AML-193 (cell line): ENCODE measurements around the gene KLHL25.

Source experiments
- DNase-seq, 2 experiments: peaks; one replicate each; lab custom pipeline; 2025; lab: John Stamatoyannopoulos, UW

Gene KLHL25

DNA sequence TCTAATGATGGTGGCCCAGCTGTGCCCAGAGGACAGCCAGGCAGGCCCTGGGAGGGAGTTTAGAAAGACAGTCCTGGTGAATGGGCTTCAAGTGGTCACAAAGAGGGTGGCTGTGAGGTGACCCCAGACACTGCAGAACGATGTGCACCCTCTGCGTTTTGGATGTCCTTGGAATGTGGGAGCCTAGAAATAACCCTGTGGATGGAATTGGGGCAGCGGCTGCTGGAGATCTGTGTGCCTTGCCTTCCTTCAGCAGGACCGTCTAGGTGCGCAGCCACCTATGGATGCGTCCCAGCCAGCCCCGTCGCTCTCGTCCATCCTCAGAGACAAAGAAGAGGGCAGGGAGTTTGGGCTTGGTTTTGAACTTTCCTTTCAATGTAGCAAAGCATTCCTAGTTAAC is 46.5 kb downstream of the KLHL25 start:
- DNase-seq = no peak

DNA sequence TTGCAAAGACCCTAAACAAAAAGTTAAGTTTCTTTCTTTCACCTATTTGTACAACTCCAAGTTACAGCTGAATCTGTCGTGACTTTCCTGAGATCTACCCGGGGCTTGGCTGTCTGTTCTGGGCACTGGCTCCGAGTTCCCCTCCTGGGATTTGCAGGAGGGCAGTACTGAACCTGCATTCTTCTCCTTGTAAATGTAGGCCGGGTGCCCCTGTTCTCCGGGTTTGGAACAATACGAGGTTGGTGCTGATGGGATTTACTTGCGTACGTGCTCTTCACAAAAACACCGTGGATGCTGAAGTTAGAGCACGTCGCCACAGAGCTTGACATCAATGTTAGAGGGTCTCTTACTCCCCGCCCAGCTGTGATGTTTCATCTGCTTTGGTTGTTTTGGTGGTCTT is 48.1 kb downstream of the KLHL25 start:
- no peak for DNase-seq

DNA sequence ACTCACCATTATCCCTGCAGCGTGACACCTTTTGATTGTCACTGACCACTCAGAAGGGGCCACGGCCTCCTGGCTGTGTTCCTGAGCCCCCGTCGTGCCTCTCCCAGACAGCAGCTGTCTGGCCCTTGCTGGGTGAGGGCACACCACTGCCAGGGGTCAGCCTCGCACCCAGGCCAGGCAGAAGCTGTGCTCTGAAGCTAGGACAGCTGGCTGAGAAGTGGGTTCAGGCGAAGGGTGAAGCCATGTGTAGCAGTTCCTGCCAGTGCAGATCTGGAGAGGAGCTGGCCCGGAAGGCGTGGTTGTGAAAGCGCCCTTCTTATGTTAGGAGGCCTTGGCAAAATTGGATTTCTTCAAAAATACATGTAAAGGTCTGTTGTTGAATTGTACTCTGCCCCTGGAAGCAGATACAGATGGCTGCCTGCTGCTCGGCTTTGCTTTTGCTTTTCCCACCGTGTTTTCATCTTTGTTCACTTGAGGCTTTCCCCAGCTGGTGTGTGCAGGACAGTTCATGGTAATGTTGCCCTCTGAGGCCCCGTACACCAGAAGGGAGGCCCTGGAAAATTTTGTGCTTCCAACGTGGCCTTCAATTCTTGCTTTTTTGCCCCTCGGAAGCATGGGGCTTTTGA is 49.1 kb downstream of the KLHL25 start:
- no peak for DNase-seq

DNA sequence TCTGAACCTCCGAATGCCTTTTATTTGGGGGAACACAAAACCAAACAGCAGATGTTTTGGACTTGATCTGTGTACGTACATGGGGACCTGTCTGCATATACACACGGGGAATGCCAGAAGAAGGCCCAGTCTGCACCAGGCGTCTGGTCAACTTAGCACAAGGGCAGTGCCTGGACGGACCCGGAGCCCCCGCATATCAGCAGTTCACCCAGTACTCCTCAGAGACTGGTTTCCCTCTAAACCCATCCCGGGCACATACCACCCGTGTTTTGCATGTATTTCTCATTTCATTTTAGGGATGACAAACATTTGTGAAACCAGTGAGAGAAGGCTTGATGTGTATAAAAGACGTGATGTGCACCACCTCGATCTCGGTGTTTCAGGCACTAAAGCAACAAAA is 49.7 kb downstream of the KLHL25 start:
- no peak for DNase-seq

DNA sequence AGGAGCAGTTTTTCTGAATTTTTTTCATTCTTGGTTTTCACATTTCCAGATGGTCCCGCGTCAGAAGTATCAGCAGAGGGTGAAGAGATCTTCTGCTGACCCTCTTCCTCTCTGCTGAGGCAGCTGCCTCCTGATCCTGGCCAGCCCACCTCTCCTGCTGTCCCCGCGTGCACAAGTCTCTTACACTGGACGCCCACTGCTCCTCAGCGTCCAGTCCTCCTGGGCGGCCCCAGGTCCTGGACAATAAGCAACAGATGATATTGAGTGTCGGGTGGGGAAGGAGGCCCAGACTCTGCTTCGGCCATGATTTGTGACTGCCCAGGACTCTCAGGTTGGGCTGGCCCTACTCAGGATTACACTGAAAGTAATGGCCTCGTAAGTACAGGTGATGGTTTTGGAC is 50.1 kb downstream of the KLHL25 start:
- DNase-seq = no peak

DNA sequence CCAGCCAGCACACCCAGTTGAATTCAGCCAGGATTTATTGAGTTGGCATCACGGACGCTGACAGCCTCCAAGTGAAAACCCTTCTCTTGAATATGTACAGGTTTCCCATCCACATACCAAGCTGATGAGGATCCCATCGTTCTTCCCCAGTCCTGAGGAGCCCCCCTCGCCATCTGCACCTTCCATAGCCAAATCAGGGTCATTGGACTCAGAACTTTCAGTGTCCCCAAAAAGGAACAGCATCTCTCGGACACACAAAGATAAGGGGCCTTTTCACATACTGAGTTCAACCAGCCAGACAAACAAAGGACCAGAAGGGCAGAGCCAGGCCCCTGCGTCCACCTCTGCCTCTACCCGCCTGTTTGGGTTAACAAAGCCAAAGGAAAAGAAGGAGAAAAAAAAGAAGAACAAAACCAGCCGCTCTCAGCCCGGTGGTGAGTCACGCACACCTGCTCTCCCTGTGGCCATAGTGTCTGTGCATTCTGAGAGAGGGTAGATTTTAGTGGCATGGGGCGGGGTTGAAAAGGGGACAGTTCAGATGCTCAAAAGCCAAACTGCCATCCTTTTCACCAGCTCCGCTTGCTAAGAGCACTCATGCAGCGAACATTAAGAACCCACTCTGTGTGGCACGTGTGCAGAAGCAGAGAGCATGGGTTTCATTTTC is 51.2 kb downstream of the KLHL25 start:
- no peak for DNase-seq

GRCh38 chr15:85742186-85742821 is 52.4 kb downstream of the KLHL25 start:
- no peak for DNase-seq

DNA sequence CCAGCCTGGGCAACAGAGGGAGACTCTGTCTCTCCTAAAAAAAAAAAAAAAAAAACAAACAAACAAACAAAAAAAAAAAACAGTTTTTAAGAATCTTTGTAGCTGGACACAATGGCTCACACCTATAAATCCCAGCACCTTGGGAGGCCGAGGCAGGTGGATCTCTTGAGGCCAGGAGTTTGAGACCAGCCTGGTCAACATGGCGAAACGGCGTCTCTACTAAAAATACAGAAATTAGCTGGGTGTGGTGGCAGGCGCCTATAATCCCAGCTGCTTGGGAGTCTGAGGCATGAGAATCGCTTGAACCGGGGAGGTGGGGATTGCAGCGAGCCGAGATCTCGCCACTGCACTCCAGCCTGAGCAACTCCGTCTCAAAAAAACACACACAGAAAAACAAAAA is 53.1 kb downstream of the KLHL25 start:
- no peak for DNase-seq

DNA sequence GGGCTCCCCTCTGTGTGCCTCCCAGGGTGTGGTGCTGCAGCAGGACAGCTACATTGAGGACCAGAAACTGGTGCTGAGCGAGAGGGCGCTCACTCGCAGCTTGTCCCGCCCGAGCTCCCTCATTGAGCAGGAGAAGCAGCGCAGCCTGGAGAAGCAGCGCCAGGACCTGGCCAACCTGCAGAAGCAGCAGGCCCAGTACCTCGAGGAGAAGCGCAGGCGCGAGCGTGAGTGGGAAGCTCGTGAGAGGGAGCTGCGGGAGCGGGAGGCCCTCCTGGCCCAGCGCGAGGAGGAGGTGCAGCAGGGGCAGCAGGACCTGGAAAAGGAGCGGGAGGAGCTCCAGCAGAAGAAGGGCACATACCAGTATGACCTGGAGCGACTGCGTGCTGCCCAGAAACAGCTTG is 53.7 kb downstream of the KLHL25 start:
- no peak for DNase-seq

- DNase-seq = no peak
These were observed 57.7 kb downstream of the KLHL25 start for GRCh38 chr15:85737061-85737460.

DNA sequence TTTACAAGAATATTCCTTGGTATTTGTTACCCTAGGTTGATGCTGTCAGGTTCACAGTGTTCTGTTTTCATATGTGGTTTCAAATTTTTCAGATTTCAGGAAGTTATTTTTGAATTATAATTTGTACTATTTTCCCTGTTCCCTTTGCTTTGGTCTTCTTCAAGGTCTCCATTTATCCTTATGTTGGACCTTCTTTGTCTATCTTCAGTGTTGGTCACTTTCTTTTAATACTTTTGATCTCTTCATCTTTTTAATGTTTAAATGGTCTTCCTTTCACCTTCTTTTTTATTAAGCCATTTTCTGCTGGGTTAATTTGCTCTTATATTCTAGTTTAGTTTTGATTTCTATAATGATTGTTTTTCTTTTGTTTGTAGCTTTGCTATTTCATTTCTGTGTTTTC is 61.3 kb downstream of the KLHL25 start:
- DNase-seq = no peak

- DNase-seq = peak; percentile 42 to 65
These were observed 64.5 kb downstream of the KLHL25 start for GRCh38 chr15:85730001-85730820.

GRCh38 chr15:85727068-85727467 is 67.7 kb downstream of the KLHL25 start:
- DNase-seq = no peak

- no peak for DNase-seq
These were observed 68.3 kb downstream of the KLHL25 start for GRCh38 chr15:85726454-85726853.

- no peak for DNase-seq
These were observed 69.2 kb downstream of the KLHL25 start for GRCh38 chr15:85725564-85725963.

DNA sequence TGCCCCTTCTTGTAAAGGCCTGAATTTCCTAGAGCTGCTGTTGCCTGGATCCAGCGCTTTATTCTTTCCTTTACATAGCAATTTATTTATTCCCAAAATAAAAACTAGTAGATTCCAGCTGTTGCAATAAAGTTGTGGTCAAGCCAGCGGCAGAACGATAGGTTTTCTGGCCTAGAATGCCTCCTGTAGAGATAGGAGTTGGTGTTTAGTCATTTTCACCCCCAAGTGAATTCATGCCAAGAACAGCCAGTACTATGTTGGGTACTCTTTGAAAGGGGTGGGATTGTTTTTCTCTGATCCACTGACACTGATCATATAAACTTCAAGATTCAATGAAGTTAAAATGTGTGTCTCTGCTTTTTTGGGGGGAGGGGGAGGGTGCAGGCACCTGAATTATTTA is 69.7 kb downstream of the KLHL25 start:
- DNase-seq = no peak

DNA sequence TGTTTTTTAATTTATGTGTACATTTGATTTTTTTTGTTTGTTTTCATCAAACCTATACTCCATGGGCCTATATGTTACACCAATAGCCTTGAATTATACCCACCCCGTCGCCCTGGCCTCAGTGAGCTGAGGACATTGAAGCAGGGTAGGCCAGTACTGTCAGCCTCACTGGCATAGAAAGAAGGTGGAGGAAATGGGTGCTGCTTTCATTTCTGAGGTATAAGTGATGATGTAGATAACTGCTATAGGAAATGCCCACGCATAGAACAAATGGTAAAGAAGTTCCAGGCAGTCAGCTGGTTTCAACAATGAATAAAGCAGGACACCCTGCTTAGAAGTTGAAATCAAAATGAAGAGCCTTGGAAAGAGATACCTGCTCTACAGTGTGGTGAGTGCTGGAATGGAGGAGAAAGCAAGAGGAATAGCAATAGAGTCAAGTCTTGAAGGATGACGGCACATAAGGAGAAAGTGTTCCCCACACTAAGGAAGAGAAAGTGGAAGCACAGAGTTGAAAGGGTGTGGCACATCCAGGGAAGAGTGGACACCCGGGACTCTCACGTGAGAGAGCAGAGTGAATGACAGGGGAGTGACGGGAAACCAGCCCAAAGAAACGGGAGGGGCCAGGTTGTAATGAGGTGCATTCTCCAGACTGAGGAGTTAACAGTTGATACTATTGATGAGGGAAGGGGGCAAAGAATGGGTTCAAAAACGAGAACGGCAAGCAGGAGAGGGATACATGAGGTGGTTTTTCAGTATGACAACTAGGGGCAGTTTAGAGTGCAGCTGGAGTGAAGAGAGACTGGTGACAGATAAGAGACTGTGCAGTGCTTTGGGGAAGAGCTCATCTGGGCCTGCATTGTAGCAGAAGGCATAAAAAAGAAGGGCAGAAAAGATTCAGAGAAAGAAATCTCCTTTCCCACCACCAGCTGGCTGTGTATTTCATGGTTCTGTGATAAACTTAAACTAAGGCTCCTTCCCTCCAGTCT is 70.5 kb downstream of the KLHL25 start:
- no peak for DNase-seq

- DNase-seq = no peak
These were observed 72.2 kb downstream of the KLHL25 start for GRCh38 chr15:85722374-85723152.

- no peak for DNase-seq
These were observed 75.7 kb downstream of the KLHL25 start for GRCh38 chr15:85718981-85719380.

DNA sequence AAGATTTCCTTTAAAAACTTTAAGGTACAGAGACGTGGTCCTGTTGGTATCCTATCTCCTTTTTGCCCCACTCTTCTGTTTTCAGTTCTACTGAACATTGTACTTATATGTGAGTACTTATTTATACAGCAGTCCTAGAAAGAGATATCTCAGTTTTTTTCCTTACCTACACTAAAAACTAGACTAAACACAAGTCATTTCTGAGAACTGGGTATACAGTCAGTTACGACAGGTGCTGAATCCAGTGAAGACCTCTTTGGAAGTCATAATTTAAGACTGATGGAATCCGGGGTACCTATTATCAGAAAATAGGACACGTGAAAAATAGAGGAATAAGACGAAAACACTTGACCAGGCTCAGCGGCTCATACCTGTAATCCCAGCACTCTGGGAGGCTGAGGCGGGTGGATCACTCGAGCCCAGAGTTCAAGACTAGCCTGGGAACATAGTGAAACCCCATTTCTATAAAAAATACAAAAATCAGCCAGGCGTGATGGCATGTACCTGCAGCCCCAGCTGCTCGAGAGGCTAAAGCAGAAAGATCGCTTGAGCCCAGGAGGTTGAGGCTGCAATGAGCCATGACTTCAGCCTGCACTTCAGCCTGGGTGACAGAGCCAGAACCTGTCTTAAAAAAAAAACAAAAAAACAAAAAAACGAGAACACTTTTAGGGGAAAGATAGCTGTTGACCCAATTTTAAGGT is 76.3 kb downstream of the KLHL25 start:
- DNase-seq = no peak
